ENCODE measurements around the gene OPRM1. TPM values are rescaled to one million over a fixed set of nuclear protein-coding genes. Genes with fewer than 3 reads are reported as not detected.

The OPRM1 gene
- total RNA-seq, 1 donor from 2014 or later = not detected

- Histone ChIP-seq H3K27me3 (ENCODE audit: control insufficient read depth, insufficient read depth, low read length) (no peaks in the 10 kb centered on the region), H3K36me3 (ENCODE audit: control insufficient read depth, insufficient read depth, low read length) (no peaks in the 10 kb centered on the region), H3K4me3 (ENCODE audit: low read depth, low read length) (no peak overlapping the region)
- no peak for TF ChIP-seq CTCF (IDR thresholded peaks at IDR 0.05; ENCODE audit: insufficient read depth, low read length, poor library complexity, severe bottlenecking)
- DNase-seq (ENCODE audit: low read depth) = no peak
Measured at GRCh38 chr6:154096834-154097233, 57.8 kb downstream of the OPRM1 start.

- no peak for TF ChIP-seq CTCF (IDR thresholded peaks at IDR 0.05; ENCODE audit: insufficient read depth, low read length, poor library complexity, severe bottlenecking)
- Histone ChIP-seq H3K36me3 (ENCODE audit: control insufficient read depth, insufficient read depth, low read length) (no peaks in the 10 kb centered on the region), H3K4me3 (ENCODE audit: low read depth, low read length) (no peak overlapping the region)
Measured at GRCh38 chr6:154099211-154099610, 60.2 kb downstream of the OPRM1 start.

GRCh38 chr6:154106251-154106650, 67.2 kb downstream of the OPRM1 start:
- TF ChIP-seq CTCF (IDR thresholded peaks at IDR 0.05; ENCODE audit: insufficient read depth, low read length, poor library complexity, severe bottlenecking) = no peak
- Histone ChIP-seq H3K4me3 (ENCODE audit: low read depth, low read length) (no peak overlapping the region), H3K27me3 (ENCODE audit: control insufficient read depth, insufficient read depth, low read length) (no peaks in the 10 kb centered on the region), H3K36me3 (ENCODE audit: control insufficient read depth, insufficient read depth, low read length) (no peaks in the 10 kb centered on the region)
- DNase-seq (ENCODE audit: low read depth) = no peak

More at GRCh38 chr6:154099211-154099610, 60.2 kb downstream of the OPRM1 start:
- DNase-seq (ENCODE audit: low read depth) = no peak
- no peaks in the 10 kb centered on the region for H3K27me3 ChIP-seq (ENCODE audit: control insufficient read depth, insufficient read depth, low read length)

GRCh38 chr6:154111025-154111424, 72.0 kb downstream of the OPRM1 start:
- H3K36me3 ChIP-seq (ENCODE audit: control insufficient read depth, insufficient read depth, low read length) = no peaks in the 10 kb centered on the region
- no peak for DNase-seq (ENCODE audit: low read depth)
- H3K4me3 ChIP-seq (ENCODE audit: low read depth, low read length) = no peak overlapping the region
- no peaks in the 10 kb centered on the region for H3K27me3 ChIP-seq (ENCODE audit: control insufficient read depth, insufficient read depth, low read length)
- TF ChIP-seq CTCF (IDR thresholded peaks at IDR 0.05; ENCODE audit: insufficient read depth, low read length, poor library complexity, severe bottlenecking) = no peak

- Histone ChIP-seq H3K36me3 (ENCODE audit: control insufficient read depth, insufficient read depth, low read length) (no peaks in the 10 kb centered on the region), H3K4me3 (ENCODE audit: low read depth, low read length) (no peak overlapping the region), H3K27me3 (ENCODE audit: control insufficient read depth, insufficient read depth, low read length) (no peaks in the 10 kb centered on the region)
- no peak for TF ChIP-seq CTCF (IDR thresholded peaks at IDR 0.05; ENCODE audit: insufficient read depth, low read length, poor library complexity, severe bottlenecking)
- peak; percentile 57 for DNase-seq (ENCODE audit: low read depth)
Measured at GRCh38 chr6:154112181-154112809, 73.3 kb downstream of the OPRM1 start.

- TF ChIP-seq CTCF (IDR thresholded peaks at IDR 0.05; ENCODE audit: insufficient read depth, low read length, poor library complexity, severe bottlenecking) = no peak
- no peak overlapping the region for H3K4me3 ChIP-seq (ENCODE audit: low read depth, low read length)
- H3K36me3 ChIP-seq (ENCODE audit: control insufficient read depth, insufficient read depth, low read length) = no peaks in the 10 kb centered on the region
- DNase-seq (ENCODE audit: low read depth) = no peak
- H3K27me3 ChIP-seq (ENCODE audit: control insufficient read depth, insufficient read depth, low read length) = no peaks in the 10 kb centered on the region
Measured at GRCh38 chr6:154113392-154113791, 74.4 kb downstream of the OPRM1 start.

Data from kidney epithelial cell (primary cell).